ENCODE measurements around the gene EEFSEC. TPM values are rescaled to one million over a fixed set of nuclear protein-coding genes. Genes with fewer than 3 reads are reported as not detected.

EEFSEC gene
- total RNA-seq, 1 experiment from 2014 or later: 10.6 TPM

DNA sequence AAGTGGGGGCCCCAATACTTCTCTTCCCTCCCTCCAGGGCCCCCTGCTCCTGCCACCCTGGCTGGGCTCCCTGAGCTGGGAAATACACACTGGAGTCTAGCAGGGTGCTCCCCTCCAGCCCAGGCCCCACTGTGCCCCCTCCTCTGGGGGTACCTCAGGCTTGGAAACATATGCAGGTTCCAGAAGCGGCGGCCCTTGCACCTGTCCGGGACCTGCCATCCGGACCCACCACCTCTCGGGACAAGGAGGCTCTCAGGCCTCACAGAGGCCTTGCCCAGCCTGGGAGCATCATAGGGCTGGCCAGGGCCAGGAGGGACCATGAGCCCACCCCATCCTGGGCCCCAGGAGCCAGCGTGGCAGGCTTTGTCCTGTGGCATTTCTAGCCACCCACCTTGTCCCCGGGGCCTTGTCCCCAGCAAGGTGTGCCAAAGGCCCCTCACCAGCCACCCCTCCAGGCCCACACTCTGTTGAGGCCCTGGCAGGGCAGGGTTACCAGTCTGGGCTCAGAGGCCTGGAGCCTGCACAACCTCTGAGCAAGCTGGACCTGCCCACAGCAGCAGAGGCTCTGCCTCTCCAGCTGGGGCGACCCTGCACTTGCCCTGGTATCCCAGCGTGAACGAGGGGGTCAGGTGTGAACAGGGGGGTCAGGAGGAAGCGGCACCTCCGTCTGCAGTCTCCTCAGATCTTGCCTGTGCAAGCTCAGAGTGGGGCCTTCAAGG, 267.6 kb downstream of the EEFSEC start:
- Histone ChIP-seq H3K36me3 (no peaks in the 10 kb centered on the region), H3K9me3 (replicated peaks) (no peaks in the 10 kb centered on the region), H3K27ac (no peak overlapping the region), H3K4me3 (no peak overlapping the region), H3K27me3 (0 out of 2 replicates have a peak, but pooled peaks cover 2% of the 10 kb centered on the region), H3K4me1 (peaks cover 7% of the 10 kb centered on the region; the same call in 1 of the 2 replicates)
- DNase-seq: no peak

DNA sequence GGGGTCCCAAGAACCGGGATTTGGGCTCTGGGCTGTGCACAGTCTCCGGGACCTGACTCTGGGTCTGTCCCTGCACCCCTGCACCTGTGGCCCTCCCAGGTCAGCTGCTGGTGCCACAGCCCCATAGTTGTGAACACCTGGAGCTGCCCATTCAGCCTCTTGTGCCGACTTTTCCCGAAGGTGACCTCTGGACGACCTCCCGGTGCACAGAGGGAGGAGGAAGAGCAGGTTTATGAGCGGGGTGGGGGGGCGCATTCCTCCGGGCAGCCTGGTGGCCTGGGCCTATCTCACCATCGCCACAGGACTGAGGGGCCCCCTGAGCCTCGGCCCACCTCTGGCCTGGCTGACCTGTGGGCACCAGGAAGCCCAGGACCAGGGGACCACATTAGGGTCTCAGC, 268.2 kb downstream of the EEFSEC start:
- DNase-seq: no peak
- H3K27ac ChIP-seq: no peak overlapping the region

DNA sequence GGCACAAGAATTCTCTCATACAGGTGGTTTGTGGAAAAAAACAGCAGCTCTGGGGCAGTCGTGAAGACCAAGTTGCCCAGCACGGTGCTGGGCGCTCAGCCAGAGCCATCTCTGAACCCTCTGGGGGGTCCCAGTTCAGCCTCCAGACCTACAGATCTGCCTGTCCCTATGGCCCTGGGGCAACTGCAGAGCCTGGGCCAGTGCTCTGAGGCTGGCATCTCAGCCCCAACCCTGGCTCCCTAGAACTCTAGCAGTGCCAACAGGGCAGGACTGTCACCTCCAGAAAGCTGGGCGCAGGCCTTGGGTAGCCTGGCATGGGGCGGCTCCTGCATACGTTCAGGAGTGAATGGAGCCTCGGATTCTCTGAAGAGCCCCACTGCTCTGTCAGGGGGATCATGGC, 268.7 kb downstream of the EEFSEC start:
- Histone ChIP-seq H3K9me3 (replicated peaks) (no peaks in the 10 kb centered on the region), H3K27me3 (0 out of 2 replicates have a peak, but pooled peaks cover 2% of the 10 kb centered on the region), H3K4me3 (no peak overlapping the region), H3K4me1 (peaks cover 2% of the 10 kb centered on the region; the same call in 1 of the 2 replicates), H3K27ac (no peak overlapping the region), H3K36me3 (no peaks in the 10 kb centered on the region)
- no peak for DNase-seq

More for the DNA sequence above, 268.2 kb downstream of the EEFSEC start:
- no peak overlapping the region for H3K4me3 ChIP-seq
- 0 out of 2 replicates have a peak, but pooled peaks cover 2% of the 10 kb centered on the region for H3K27me3 ChIP-seq
- peaks cover 6% of the 10 kb centered on the region; the same call in 1 of the 2 replicates for H3K4me1 ChIP-seq
- H3K36me3 ChIP-seq: no peaks in the 10 kb centered on the region
- no peaks in the 10 kb centered on the region for H3K9me3 ChIP-seq (replicated peaks)

DNA sequence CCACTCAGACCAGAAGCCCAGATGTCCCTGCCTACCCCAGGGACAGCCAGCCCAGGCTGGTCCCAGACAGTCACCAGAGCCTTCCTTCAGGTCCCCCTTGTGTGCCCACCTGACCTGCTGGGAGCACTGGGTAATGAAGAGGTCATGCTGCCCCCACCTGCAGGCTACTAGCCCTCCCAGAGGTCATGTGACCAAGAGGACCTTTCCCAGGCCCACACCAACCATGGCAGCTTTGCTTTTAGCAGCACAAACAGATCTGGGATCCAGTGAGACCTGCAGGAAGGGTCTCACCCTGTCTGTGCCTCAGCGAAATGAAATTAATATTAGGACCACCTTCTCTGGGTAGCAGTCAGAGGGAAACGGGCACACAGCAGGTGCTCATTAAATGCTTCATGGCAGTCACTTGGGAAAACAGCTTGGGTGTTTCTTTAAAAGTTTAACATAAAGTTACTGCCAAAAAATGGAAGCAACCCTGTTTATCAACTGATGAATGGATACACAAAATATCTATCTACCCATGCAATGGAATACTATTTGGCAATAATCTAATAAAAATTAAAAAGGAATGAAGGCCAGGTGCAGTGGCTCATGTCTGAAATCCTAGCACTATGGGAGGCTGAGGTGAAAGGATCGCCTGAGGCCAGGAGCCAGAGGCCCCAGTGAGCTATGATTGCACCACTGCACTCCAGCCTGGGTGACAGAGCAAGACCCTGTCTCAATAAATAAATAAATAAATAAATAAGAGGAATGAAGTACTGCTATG, 269.7 kb downstream of the EEFSEC start:
- Histone ChIP-seq H3K36me3 (no peaks in the 10 kb centered on the region), H3K27me3 (0 out of 2 replicates have a peak, but pooled peaks cover 2% of the 10 kb centered on the region), H3K4me1 (no peaks in the 10 kb centered on the region; the same call in 1 of the 2 replicates), H3K4me3 (no peak overlapping the region), H3K9me3 (replicated peaks) (no peaks in the 10 kb centered on the region), H3K27ac (no peak overlapping the region)
- DNase-seq: no peak

DNA sequence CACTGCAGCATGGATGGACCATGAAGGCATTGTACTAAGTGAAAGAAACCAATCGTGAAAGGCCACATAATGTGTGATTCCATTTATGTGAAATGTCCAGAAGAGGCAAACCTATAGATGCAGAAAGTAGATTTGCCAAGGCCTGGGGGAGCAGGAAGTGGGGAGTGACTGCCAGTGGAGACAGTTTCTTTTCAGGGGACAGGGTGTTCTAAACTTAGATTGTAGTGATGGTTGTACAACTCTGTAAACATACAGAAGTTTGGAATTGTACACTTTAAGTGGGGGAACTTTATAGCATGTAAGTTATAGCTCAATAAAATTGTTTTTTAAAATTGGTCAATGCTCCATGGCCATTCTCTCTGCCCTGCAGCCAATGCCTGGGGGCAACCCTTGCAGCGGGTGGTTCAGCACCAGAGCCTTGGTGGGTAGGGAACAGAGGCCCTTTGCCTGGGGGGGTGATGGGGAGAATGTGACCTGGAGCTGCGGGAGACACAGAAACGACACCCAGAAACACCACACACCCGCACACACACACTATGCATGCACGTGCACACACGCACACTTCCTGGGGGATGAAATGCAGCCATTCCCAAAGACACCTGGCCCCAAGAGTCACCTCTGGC, 270.4 kb downstream of the EEFSEC start:
- H3K4me3 ChIP-seq: no peak overlapping the region
- no peaks in the 10 kb centered on the region; the same call in 1 of the 2 replicates for H3K4me1 ChIP-seq
- H3K9me3 ChIP-seq (replicated peaks): no peaks in the 10 kb centered on the region
- H3K36me3 ChIP-seq: no peaks in the 10 kb centered on the region
- H3K27me3 ChIP-seq: 0 out of 2 replicates have a peak, but pooled peaks cover 2% of the 10 kb centered on the region
- no peak for DNase-seq
- no peak overlapping the region for H3K27ac ChIP-seq

DNA sequence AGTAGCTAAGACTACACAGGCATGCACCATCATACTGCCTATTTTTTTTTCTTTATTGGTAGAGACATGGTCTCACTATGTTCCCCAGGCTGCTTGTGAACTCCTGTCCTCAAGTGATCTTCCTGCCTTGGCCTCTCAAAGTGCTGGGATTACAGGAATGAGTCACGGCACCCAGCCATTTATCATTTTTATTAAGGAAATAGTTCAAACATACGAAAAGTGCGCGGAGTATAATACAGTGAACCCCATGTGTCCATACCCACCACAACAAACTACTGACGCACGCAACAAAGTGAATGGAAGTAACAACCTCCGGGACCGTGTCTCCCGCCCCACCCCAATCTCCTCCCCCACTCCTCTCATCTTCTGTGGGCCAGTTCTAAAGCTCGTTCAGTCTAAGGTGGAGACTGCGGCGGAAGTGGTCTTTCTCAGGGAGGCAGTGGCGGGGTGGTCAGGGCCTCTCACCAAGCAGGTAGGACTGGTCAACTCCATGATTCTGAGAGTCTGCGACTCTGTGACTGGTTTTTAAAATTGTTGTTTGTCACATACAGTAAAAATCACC, 271.3 kb downstream of the EEFSEC start:
- no peaks in the 10 kb centered on the region for H3K9me3 ChIP-seq (replicated peaks)
- no peak for DNase-seq
- H3K4me3 ChIP-seq: no peak overlapping the region
- no peaks in the 10 kb centered on the region; the same call in 1 of the 2 replicates for H3K4me1 ChIP-seq
- peaks cover 2% of the 10 kb centered on the region; the same call in 1 of the 2 replicates for H3K27me3 ChIP-seq
- H3K27ac ChIP-seq: no peak overlapping the region
- H3K36me3 ChIP-seq: no peaks in the 10 kb centered on the region

DNA sequence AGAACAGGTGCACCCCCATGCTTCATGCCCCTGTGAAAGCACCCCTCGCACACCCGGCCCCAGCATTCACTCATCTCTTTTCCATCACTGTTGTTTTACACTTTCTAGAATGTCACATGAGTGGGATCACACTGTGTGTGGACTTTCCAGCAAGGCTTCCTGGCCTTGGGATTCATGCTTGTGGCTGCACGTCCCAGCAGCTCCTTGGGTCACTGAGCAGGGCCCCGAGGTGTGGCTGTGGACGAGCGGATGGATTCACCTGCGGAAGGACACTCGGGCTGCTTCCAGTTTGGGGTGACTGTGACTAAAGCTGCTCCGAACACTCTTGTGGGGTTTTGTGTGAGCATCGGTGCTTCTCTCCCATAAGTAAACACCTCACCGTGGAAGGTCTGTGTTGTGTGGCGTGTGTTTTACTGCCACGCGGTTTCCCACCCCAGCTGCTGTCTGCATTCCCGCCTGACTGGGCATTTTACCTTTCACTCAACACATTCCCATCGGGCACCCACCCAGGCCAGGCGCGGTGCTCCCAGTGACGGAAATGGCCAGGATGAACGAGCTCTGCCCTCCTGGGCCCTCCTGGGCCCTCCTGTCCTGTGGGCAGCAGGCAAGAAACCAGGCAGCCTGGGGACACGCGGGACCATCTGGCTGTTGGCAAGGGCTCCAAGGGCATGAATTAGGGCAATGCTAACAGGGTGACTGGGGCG, 272.0 kb downstream of the EEFSEC start:
- Histone ChIP-seq H3K4me1 (no peaks in the 10 kb centered on the region; the same call in 1 of the 2 replicates), H3K9me3 (replicated peaks) (no peaks in the 10 kb centered on the region), H3K4me3 (no peak overlapping the region), H3K27me3 (peaks cover 9% of the 10 kb centered on the region; the same call in 1 of the 2 replicates), H3K36me3 (no peaks in the 10 kb centered on the region), H3K27ac (no peak overlapping the region)
- no peak for DNase-seq

DNA sequence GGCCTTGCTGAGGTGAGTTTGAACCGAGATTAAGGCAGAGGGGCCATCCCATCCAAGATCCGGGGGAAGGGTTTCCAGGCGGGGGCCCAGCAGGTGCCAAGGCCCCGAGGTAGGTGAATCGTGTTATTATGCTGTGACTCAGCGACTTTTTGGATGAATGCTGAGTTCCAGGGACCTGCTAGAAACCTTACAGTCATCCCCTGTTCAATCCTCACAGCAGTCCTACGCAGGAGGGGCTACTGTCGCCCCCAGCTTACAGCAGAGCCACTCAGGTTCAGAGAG, 272.5 kb downstream of the EEFSEC start:
- no peaks in the 10 kb centered on the region for H3K9me3 ChIP-seq (replicated peaks)
- DNase-seq: no peak
- no peaks in the 10 kb centered on the region; the same call in 1 of the 2 replicates for H3K4me1 ChIP-seq
- no peak overlapping the region for H3K4me3 ChIP-seq
- H3K36me3 ChIP-seq: no peaks in the 10 kb centered on the region
- no peak overlapping the region for H3K27ac ChIP-seq
- H3K27me3 ChIP-seq: peaks cover 14% of the 10 kb centered on the region; the same call in 1 of the 2 replicates

DNA sequence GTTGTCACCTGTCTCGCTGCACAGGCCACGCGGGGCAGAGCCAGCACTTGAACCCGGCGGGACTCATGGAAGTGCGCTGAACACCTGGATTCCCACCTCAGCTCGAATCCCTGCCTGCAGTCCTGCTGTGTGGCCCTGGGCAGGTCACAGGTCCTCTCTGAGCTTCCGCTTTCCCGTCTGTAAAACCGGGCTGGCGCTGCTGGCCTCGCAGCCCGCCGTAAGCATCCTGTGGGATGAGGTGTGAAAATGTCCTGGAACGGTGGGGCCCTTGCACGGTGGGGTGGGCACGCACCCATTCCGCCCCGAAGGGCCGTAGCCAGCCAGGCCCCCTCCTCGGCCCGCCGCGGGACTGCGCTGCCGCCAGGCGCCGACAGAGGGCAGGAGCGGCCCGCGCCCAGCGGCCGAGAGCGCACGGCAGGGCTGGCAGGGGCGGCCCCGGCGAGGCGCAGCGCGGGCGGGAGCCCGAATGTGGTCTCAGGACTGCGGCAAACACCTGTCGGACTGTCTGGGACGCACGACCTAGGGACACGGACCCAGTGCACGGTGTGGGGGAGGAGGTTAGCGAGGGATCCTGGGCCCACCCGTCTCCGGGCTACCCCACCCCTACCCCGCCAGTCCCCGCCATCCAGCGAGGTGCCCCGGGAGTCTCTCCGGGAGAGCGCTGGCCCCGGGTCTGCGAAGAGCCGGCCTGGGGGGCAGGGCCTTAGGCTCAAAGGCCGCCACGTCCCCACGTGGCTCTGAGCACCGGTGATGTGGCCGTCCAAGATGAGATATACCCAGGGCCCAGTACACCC, 273.0 kb downstream of the EEFSEC start:
- peak; percentile 45 to 66 for DNase-seq
- H3K27ac ChIP-seq: no peak overlapping the region
- H3K9me3 ChIP-seq (replicated peaks): no peaks in the 10 kb centered on the region
- H3K4me1 ChIP-seq: no peaks in the 10 kb centered on the region; the same call in 1 of the 2 replicates
- peaks cover 17% of the 10 kb centered on the region for H3K27me3 ChIP-seq
- no peak overlapping the region for H3K4me3 ChIP-seq
- no peaks in the 10 kb centered on the region for H3K36me3 ChIP-seq

DNA sequence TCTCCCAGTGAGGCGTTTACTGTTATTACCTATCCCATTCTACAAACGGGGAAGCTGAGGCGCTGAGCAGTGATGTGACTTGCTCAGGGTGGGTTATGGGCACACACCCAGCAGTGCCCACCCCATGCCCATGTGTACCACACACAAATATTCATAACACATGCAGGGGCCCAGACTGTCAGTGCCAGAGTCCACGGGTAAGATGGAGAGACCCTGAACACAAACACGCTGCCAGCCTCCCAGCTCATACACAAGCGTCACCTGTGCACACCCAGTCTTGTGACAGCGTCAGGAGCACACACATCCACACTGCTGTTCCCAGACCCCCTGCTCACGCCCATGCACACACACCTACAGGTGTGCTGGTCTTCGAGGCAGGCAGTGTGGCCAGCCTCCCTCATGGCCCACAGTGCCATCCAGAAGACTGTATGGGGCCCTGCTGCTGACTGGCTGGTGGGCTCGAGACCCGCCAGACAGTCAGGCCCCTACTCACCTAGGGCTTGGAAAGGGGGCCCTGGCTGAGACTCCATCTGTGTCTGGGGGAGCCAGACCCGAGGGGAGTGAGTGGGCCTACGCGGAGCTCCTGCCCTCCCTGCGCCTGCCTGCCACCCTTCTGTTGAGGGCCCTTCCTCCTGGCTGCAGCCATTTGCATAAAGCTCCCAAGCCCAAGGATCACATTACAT, 274.0 kb downstream of the EEFSEC start:
- Histone ChIP-seq H3K27ac (no peak overlapping the region), H3K27me3 (peaks cover 27% of the 10 kb centered on the region)
- no peak for DNase-seq

DNA sequence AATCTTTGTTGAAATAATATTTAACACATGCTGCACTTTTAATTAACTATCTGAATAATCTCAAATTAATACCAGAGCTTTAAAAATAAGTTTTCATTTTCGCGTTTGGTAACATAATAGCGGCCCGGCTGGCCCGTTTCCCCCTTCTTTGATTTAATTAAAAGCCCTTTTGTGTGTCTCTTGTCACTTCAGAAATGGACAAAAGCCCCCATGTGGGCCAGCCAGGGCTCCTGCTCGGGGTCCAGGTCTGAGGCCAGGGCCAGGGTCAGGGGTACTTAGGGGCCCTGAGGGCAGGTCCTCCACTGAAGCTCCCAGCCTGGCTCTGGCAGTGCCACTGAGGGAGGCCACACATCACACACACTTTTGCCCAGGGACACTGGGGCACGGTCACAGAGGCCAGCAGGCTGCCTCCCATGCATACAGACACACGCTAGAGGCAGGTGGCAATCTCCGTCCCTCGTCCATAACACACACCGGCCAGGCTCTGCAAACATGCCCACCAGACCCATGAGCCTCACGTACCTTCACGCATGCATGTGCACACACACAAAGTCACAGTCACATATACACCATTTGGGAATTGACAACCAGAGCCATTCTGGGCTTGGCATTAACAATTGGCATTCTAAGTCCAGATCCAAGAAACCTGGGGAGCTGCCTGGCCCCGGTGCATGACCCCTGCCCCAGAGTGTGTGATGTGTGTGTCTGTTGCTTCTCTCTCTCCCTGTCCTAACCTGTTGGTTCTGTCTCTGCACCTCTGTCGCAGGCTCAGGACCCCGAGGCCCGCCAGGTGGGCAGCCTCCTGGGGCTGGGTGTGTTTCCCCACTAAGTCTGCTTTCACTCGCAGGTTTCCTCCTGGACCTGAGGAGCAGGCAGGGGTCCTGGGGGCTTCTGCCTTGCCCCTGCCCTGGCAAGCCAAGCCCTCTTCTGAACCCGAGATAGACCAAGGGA, 274.9 kb downstream of the EEFSEC start:
- Histone ChIP-seq H3K36me3 (no peaks in the 10 kb centered on the region), H3K27me3 (peaks cover 31% of the 10 kb centered on the region), H3K27ac (no peak overlapping the region), H3K9me3 (replicated peaks) (no peaks in the 10 kb centered on the region), H3K4me1 (no peaks in the 10 kb centered on the region), H3K4me3 (no peak overlapping the region)
- no peak for DNase-seq

More for the DNA sequence above, 274.0 kb downstream of the EEFSEC start:
- no peak overlapping the region for H3K4me3 ChIP-seq
- H3K36me3 ChIP-seq: no peaks in the 10 kb centered on the region
- H3K4me1 ChIP-seq: no peaks in the 10 kb centered on the region
- no peaks in the 10 kb centered on the region for H3K9me3 ChIP-seq (replicated peaks)

DNA sequence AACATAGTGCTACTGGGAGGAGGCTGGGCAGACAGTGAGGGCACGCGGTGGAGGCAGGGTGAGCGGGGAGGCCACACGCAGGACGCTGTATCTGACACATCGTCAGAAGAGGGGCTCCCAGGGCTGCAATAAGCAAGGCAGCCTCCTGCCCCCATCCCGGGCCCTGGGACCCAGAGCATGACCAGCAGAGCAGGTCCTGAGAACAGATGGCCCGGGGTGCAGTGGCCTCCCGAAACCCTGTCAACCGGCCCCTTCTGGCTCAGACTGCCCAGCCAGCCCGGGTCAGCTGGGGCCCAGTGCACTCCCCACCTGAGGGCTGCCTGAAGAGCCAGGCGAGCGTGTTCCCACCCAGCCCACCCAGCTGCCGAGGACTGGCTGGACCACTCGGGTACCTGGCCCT, 276.0 kb downstream of the EEFSEC start:
- DNase-seq: no peak
- H3K4me1 ChIP-seq: no peaks in the 10 kb centered on the region
- H3K9me3 ChIP-seq (replicated peaks): no peaks in the 10 kb centered on the region
- peaks cover 40% of the 10 kb centered on the region for H3K27me3 ChIP-seq
- H3K36me3 ChIP-seq: no peaks in the 10 kb centered on the region
- no peak overlapping the region for H3K4me3 ChIP-seq
- H3K27ac ChIP-seq: no peak overlapping the region
